HG03460 (cell line): ENCODE measurements around the gene DYNC2H1.
"Not testable (repeated sequence)": the region's sequence is repeated elsewhere in the genome, so short reads cannot be mapped to it uniquely, and the experiment has no call there.

ENCODE experiments used
- ATAC-seq: cut with Tn5 transposase; IDR thresholded peaks from one replicate; pipeline ENCODE4 v1.9.1; 2021; ENCODE audit not compliant: unreplicated experiment

The DYNC2H1 gene

DNA sequence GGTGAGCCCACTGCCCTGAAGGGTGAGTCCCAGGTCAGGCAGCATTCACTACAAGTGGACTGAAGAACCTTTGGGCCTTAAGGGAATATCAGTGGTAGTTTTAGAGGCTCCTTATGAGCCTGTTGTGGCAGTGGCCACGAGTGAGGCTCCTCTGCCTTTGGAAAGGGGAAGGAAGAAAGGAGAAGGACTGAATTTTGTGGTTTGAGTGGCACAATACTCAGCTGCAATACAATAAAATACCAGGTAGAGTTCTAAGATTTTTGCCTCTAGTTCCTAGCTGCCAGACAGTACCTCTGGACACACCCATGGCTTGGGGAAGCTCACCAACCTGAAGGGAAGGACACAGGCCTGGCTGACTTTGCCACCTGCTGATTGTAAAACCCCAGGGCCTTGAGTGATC, 260.9 kb downstream of the DYNC2H1 start:
- no peak for ATAC-seq

DNA sequence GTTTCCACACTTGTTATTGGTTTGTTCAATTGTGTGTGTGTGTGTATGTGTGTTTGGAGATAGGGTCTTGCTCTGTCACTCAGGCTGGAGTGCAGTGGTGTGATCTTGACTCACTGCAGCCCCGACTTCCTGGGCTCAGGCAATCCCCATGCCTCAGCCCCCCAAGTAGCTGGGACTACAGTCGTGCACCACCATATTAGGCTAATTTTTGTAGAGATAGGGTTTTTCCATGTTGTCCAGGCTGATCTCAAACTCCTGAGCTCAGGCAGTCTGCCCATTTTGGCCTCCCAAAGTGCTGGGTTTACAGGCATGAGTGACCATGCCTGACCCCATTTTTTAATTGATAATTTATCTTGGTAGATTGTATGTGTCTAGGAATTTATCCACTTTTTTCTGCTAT, 263.7 kb downstream of the DYNC2H1 start:
- ATAC-seq = no peak

DNA sequence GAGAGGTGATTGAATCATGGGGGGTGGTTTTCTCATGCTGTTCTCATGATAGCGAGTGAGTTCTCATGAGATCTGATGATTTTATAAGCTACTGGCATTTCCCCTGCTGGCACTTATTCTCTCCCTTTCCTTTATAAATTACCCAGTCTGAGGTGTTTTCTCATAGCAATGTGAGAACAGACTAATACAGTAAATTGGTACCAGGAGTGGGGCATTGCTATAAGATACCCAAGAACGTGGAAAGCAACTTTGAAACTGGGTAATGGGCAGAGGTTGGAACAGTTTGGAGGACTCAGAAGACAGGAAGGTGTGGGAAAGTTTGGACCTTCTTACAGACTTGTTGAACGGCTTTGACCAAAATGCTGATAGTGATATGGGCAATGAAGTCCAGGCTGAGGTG, 265.0 kb downstream of the DYNC2H1 start:
- not testable (repeated sequence) for ATAC-seq

DNA sequence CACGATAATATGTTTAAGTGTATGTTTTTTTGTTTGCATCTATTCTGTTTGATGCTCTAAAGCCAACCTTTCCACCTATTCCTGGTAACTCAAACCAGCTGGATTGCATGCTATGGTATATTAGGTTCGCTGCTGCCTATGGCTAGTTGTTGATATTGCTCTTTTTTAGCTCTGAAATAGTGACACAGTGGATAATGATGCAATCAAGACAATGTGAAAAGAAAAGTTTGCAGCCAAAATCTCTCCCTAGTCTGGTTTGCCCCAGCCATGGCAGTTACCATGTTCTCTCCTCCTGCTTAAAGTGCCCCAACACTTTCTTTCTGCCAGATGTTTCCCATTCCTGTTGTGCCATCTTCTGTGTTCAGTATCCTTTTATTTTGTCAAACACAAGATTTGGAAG, 269.7 kb downstream of the DYNC2H1 start:
- ATAC-seq = no peak

DNA sequence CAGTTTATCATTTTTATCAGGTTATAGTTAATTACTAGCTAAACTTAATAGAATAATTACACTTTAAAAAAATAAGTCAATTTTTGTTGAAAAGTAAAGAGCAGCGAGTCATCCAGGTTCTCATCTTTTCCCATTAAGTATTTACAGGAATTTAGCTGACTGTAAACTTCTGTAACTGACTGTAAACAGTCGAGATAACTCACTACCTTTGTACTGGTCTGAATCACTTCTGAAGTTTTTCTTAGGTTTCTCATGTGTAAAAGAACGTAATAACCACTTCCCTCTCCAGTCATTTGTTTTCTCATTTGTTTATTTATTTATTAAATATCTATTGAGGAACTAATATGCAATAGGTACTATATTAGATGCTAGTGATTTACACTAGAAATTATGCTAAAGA, 270.8 kb downstream of the DYNC2H1 start:
- no peak for ATAC-seq

DNA sequence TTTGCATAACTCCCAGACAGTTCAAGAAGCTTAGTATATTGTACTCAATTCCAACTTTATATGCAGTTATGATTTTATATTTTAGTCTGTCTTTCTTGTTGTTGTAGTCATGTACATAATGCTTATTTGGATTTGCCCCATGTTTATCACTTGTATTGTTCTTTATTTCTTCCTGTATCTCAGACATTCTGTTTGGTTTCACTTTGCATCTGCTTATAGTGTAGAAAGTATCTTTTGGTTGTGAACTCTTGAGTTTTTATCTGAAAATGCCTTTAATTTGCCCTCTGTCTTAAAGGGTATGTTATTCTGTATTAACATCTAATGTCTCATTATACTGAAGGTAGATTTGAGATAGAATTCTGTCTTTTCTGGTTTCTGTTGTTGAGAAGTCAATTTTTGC, 275.4 kb downstream of the DYNC2H1 start:
- no peak for ATAC-seq

DNA sequence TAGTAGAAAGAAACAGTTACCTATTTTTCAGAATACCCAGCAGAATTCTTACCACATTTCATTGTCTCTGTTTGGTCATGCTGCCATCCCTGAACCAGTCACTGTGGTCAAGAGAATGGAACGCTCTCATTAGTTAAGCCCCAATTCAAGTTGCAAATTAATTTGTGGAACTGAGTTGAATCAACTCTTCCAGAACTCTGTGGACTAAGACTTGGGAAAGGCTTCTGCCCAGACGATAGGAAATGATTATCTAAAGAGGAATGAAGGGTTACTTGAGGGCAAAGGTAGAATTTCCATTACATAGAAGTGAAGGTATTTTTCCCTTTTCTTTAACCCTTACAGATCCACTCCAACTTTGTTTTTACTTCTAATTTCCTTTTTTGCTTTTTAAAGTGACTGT, 286.4 kb downstream of the DYNC2H1 start:
- no peak for ATAC-seq

DNA sequence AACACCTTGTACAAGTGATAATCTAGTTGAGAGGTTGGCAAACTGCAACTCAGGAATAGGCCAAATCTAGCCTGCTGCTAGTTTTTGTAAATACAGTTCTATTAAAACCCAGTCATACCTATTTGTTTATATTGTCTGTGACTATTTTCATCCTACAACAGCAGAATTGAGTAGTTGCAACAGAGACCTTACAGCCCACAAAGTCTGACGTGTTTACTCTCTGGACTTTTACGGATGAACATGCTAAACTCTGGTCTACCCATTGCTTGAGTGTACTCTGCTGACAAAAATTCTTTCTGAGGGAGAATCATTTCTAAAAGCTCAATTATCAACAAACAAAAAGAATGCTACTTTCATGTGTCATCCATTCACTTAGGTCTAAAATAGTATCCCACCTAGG, 287.0 kb downstream of the DYNC2H1 start:
- ATAC-seq = no peak

DNA sequence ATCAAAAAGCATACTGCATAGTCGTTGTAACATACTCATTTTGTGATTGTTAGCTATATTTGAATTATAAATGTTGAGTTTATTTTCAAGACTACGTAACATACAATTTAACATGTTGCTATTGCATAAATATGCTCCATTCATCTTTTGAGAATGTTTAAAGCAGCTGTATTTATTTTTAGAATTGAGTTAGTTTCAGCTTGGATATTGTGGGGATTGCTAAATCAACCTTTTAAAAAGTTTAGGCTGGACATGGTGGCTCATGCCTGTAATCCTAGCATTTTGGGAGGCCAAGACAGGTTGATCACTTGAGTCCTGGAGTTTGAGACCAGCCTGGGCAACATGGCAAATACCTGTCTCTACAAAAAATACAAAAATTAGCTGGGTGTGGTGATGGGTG, 288.1 kb downstream of the DYNC2H1 start:
- ATAC-seq = no peak

DNA sequence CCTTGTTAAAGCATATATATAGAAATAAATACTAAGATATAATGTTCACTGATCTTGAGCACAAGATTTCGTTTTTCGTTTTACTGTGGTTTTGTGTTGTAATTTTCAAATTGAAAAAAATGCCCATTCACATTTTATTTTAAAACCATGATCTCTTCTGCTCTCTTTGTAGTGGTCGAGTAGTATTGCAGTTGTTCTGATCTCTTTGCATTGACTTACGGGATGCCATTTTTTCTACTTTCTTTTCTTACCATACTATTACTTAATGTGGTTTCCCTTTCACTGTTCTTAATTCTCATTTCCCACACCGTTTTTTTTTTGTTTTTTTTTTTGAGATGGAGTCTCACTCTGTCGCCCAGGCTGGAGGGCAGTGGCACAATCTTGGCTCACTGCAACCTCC, 289.6 kb downstream of the DYNC2H1 start:
- no peak for ATAC-seq

DNA sequence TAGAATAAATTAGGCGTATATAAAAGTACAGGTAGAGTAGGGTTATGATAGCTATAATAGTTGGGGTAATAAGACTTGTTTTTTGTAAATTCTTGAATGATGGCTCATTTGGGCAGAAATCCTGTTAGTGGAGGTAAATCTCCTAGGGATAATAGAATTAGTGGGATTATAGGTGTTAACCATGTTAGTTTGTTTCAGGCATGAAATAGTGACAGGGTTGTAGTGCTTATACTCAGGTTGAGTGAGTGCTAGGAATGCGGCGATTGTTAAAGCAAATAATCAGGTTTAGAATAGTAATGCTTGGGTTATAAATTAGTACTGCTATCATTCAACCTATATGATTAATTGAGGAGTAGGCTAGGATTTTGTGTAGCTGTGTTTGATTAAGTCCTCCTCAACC, 297.1 kb downstream of the DYNC2H1 start:
- no peak for ATAC-seq

DNA sequence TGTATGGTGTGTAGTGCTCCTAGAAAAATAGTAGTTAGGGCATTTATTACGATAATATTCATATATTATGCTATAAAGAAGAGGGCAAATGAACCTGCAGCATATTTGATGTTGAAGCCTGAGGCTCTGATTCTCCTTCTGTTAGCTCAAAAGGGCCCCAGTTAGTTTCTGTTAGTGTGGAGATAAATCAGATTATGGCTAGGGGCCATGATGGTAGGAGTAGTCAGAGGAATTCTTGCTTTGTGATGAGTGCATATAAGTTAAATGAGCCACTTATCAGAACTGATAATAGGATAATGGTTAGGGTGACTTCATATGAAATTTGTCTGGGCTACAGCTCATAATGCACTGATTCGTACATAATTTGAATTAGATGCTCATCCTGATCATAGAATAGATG, 298.4 kb downstream of the DYNC2H1 start:
- ATAC-seq = no peak

DNA sequence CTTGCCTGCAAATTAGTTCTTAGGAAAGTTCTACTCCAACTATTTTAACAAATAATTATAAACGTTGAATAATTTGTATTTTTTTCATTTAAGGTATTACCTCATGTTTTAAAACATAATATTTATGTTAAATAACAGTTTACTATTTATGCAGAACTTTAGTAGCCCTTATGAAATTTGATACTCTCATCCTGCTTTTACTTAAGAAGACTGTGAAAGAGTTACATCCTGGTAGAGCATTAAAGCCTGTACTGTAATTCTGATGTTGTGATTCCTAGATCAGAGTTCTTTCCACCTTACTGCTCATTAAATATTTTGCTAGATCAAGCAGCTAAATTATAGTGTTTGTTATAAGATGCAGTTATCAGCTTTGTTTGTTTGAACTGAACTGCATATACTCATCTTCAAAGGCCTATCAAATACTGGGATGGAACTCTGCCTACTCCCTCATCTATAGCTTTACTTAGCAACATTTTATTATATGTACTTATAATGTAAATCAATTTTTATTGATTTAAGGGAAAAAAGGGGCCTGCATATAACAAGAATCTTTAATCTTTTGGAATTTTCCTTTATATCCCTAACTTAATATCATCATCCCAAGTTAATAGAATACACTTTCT, 304.2 kb downstream of the DYNC2H1 start:
- ATAC-seq = no peak

DNA sequence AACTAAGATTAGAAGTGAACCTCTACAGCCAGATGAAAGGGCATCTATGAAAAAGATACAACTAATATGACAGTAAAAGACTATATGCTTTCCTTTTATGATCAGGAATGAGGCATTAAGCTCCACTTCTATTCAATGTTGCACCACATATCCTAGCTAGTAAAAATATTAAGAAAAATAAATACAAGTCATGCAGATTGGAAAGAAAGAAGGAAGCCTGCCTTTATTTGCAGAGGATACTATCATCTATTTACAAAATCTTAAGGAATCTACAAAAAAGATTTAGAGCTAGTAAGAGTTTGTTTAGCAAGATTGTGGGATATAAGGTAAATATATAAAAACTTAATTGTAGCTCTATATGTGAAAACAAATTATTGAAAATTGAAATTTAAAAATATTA, 308.8 kb downstream of the DYNC2H1 start:
- ATAC-seq = no peak

DNA sequence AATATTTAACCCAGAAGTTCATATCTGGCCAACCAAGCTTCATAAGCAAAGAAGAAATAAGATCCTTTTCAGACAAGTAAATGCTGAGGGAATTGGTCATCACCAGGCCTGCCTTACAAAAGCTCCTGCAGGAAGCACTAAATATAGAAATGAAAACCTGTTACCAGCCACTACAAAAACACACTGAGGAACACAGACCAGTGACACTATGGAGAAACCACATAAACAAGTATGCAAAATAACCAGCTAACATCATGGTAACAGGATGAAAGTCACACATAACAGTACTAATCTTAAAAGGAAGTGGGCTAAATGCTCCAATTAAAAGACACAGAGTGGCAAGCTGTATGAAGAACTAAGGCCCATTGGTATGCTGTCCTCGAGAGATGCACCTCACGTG, 311.4 kb downstream of the DYNC2H1 start:
- ATAC-seq = no peak

DNA sequence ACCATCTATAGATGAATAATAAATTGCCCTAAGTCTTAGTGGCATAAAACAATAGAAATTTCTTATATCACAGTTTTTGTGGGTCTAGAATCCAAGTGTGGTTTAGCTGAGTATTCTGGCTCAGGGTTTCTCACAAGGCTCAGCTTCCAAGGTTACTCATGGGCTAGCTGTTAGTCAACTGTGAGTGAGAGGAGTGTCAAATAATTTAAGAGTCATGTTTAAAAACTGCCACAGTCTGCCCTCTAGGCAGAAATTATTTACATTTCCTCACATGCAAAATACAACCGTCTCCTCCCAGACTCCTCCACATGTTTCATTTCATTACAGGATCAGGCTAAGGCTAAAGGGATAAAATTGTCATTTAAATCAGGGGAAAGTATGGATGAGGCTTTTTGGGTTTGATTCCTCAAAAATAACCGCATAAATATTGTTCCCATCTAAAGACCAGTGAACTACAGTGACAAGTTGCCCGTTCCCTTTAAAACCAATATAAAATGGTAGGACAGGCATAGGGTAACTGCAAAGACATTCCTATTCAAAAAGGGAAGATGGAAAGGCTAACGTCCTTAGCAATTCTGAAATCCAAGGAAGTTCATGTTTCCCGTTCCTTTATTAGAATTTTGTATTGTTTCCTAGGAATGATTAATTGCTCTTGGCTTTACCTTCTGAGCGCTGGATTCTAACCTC, 324.3 kb downstream of the DYNC2H1 start:
- ATAC-seq = no peak

DNA sequence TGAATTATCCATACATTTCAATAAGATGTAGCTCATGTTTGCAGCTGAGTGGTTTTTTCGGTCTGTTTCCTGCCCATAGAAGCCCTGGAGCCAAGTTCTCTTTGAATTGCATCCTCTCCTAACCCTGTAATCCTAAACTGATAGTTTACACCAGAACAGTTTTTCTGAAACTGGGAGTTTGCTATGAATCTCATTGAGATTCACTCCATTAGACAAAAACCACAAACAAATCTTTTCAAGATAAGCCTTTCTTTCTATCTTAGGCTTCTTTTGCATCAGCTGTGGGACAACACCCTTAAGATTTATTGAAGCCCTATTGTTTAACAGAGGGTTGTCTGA, 324.8 kb downstream of the DYNC2H1 start:
- ATAC-seq = no peak

DNA sequence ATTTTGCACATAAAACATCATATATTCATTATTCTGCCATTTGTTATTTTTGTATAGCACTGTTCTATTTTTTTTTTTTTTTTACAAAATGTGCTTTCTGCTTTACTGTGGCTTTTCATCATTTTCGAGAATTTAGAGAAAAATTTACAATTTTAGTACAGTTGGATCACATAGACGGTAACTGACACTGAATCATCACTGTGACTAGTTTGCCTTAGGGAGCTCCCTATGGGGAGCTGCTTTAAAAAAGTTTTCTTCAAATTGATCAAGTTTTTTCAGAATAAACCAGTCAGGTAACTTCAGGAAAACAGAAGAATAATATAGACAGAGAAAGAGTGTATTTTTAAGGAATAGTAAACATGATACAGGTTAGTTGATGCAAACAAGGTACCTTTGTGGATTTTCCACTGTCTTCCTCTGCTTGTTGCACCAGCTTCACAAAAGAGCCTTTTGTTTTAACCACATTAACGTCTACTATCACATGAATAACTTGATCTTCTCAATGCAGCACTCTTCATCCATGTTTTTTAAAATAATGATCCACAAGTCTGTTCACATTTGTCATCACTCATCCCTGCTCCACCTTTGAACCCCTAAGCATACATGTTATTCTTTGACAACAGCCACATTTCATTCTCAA, 327.0 kb downstream of the DYNC2H1 start:
- no peak for ATAC-seq

DNA sequence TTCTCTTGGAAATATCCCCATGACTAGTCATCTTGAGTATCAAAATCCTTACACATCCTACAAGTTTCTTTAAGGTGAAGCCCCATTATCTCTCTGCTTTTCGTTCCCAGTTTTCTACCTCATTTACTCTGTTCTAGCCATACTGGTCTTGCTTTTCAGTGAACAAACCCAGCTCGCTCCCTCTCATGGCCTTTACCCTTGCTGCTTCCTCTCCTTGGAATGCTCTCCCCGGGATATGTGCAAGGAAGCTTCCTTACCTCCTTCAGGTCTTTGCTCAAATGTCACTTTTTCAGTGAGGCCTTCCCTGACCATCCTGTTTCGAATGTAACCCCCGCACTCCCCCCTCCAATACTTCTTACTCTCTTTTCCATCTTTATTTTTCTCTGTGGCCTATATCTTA, 331.8 kb downstream of the DYNC2H1 start:
- ATAC-seq = no peak

DNA sequence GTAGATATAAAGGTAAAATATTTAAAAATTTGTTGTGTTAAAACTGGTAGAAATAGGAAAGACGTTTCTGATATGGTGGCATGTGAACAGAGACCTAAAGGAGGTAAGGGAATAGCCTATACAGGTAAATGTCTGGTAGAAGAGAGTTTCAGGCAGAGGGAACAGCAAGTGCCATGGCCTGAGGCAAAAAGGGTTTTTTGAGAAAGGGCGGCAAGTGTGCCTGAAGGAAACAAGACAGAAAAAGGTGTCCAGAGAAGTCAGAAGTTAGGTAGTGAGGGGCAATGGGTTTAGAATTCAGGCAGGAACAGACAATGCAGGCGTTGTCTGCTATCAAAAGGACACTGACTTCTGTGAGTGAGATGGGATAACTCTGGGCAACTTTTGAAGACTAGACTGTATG, 339.7 kb downstream of the DYNC2H1 start:
- ATAC-seq = no peak

DNA sequence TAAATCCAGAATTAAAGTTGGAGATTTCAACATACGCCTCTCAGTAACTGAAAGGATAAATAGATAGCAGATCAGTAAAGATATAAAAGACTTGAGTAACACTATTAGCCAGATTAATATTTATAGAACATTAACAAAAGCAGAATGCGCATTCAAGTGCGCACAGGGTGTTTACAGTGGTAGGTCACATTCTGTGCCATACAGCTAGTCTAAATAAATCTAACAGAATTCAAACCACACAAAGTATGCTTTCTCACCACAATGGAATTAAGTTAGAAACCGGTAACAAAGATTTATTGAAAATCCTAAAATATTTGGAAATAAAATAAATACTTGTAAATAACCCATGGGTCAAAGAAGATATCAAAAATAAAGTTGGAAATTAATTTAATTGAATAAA, 341.0 kb downstream of the DYNC2H1 start:
- no peak for ATAC-seq

DNA sequence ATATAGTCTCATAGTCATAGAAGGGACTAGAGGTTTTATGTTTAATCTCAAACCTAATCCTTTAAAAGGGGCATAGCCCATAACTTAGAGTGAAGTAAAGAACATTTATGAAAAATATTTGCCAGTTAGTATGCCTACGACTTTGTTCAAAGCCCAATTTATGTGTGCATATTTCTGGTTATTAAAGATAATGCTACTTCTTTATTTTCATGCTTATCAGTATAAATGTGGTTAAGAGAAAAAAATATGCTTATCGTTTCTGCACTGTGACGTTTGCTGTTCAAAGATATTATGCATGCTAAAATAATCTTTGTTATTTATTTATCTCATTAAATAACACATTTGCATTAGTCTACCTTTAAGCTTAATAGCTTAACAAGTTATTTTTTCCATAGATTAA, 343.9 kb downstream of the DYNC2H1 start:
- ATAC-seq = no peak
